GM21619 (cell line): ENCODE results near the gene ENTPD7.
"Not testable (repeated sequence)": the region's sequence is repeated elsewhere in the genome, so short reads cannot be mapped to it uniquely, and the experiment has no call there.

ENCODE experiments used
- ATAC-seq: cut with Tn5 transposase; IDR thresholded peaks from one replicate; pipeline ENCODE4 v1.9.1; 2021; ENCODE audit not compliant: unreplicated experiment

Gene ENTPD7

GRCh38 chr10:99742701-99743100, 83.4 kb downstream of the ENTPD7 start:
- no peak for ATAC-seq

GRCh38 chr10:99743841-99744240, 84.5 kb downstream of the ENTPD7 start:
- ATAC-seq: no peak

- not testable (repeated sequence) for ATAC-seq
Measured at GRCh38 chr10:99746166-99746565, 86.9 kb downstream of the ENTPD7 start.

GRCh38 chr10:99748823-99749451, 89.6 kb downstream of the ENTPD7 start:
- no peak for ATAC-seq

GRCh38 chr10:99750641-99751040, 91.3 kb downstream of the ENTPD7 start:
- no peak for ATAC-seq

- ATAC-seq: no peak
Measured at GRCh38 chr10:99754670-99755069, 95.4 kb downstream of the ENTPD7 start.
